G401 (cell line): ENCODE data around the gene EIF4G2. TPM values are rescaled to one million over a fixed set of nuclear protein-coding genes. Genes with fewer than 3 reads are reported as not detected.

Experiments
- DNase-seq: peaks from one replicate; pipeline ENCODE4 v3.0.0-alpha.2; 2015; ENCODE audit warnings: low spot score
- in situ Hi-C: cut with HindIII; loops from 2 replicates; pipeline ENCODE4 v1.10.0; 2016; ENCODE audit warnings: low sequenced_read_pairs, mixed read lengths
- total RNA-seq: library from RNA; depleted of rRNA; stranded (reverse); fragments of >200 nt; shearing (Covaris generic); gene quantifications from 2 replicates; pipeline ENCODE4 v1.2.3, GENCODE V29; 2014

EIF4G2 gene
- total RNA-seq, 1 experiment from 2014 or later: 772 TPM

DNA sequence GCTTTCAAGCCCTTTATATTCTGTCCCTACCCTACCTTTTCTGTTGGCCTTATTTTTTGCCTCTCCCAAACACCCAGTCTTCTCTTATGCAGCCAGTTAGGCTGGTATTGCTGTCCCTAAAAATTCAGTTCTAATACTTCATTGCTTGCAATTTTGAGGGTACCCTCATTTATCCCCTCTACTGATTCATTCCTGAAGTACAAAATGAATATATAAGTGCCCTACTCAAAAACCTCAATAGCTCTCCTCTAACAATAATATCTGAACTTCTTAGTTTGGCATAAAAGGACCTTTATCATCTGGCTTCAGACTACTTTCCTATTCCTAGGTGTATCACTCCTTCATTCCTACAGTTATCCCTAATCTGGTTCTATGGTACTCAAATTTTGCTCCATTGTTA is 5.2 kb upstream of the EIF4G2 start:
- in situ Hi-C loops: no loop called here
- no peak for DNase-seq

DNA sequence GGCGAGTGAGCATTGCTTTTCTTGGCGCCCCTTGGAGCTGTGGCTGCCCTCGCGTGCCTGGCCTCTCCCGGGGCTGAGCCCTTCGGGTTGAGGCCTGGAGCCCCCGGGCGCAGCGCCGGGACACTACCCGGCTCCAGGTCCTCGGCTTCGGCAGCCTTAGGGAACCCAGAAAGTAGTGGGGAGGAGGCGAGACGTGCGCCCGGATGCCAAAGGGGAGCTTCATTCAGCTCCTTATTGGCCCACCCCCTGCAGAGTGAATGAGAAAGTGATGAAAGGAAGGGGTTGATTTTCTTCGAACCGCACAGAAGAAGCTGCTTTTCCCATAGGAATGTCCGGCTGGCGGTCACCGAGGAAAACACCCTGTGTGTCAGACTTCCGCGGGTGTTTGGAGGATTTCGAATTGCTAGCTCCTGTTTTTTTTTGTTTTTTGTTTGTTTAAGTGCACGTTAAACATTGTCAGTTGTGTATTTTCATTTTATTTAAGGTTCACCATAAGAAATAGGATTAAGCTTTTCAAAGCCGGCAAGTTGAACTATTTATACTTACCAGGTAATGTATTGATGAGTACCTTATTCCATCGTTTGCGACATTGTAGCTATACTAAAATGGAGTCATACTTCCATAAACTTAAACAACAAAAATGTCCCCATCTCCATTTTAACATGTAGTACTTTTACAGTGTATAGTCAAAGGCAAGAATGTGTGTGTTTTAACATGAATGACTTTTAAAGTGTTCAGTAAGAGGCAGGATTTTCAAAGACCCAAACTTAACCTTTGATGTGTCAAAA is 841 bp upstream of the EIF4G2 start:
- in situ Hi-C loops: no loop called here
- peak; percentile 68 for DNase-seq

DNA sequence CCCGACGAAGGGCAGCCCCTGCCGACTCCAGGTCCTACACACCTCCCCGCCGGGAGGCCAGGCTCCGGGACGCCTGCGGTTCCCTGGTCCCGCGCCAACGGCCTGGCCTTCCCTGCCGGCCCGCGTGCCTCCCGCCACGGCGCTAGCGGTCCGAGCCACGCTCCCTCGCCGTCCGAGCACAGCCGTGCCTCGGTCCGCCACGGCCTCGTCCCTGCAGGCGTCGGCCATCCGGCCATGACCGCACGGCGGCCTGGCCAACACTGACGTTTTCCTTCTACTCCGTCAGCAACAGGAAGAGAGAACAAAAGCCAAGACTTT is 532 bp downstream of the EIF4G2 start:
- in situ Hi-C loops: no loop called here
- DNase-seq: no peak

DNA sequence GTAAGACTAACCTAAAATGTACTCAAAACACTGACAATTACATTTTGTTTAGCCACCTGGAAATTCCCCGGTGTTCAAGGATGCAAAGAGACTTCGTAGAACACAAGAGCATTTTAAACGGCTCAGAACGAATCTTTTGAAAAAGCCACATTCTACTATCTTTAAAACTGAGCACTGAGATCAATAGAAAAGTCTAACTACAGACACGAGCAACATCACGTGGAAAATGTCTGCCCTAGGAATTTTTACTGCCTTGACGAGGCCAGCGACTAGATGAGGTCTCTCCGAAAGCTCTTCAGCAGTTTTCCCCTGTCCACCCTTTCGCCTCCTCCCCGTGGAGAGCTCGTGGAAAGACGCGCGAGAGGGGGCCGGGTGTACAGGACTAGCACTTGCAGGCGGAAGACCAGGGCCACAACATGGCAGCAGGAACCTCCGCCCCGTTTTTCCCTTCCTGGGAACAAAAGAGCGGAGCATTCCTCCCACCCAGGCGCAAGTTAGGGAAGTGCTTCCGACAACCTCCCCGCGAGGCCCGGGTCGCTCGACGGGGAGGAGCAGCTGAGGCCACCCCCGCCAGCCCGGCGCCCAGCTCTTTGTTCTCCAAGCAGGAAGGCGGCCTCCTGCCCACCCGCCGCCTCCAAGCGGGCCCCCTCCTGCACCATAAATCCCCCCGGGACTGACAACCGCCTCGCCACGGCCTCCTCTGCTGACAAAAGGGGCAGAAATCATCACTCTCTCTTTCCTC is 1.1 kb downstream of the EIF4G2 start:
- in situ Hi-C loops: no loop called here
- peak; percentile 58 for DNase-seq

DNA sequence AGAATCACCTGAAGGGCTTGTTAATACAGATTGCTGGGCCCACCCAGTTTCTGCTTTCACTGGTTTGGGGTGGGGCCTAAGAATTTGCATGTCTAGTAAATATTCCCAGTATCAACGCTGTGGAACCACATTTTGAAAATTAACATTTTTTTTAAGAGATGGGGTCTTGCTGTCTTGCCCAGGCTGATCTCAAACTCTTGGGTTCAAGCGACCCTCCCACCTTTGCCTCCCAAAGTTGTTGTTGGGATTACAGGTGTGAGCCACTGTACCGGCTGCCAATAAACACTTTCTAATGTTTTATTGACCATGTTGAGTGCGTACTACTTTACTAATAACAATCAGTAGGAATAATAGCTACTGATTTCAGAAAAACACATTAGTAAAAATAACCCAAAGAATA is 2.5 kb downstream of the EIF4G2 start:
- DNase-seq: no peak
- in situ Hi-C loops: no loop called here

DNA sequence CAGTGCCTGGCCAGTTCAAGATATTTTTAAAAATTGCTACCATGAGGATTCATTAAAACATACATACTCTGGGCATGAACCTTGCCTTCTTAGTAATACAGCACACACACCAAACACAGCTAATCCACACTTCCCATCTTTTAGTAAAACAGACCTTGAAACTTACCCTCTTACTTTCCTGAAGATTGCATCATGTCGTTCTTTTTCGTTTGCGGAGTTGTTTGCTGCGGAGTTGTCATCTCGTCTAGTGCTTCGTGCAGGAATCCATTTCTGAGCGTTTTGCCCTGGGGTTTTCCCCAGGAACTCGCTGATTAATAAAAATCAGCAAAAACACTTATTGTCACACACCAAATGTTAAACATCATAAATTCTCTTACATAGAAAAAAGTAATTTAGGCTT is 3.0 kb downstream of the EIF4G2 start:
- in situ Hi-C loops: no loop called here
- DNase-seq: no peak

DNA sequence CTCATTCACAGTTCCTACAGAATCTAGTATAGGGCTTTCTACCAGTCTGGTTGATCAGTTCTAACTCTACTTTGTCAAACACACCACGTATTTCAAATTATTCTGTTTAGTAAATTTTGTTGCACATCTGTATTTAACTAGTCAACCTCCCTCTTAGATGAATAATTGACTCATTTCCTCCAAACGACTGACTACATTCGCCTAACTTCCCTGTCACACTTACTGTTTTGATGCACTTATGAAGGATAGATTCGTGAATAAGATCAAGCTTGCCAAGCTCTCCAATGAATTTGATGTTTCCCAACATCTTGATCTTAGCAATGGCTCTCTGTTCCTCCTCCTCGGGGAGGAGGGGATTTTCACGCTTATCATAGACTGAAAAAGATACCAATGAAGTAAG is 5.0 kb downstream of the EIF4G2 start:
- in situ Hi-C loops: no loop called here
- DNase-seq: no peak

DNA sequence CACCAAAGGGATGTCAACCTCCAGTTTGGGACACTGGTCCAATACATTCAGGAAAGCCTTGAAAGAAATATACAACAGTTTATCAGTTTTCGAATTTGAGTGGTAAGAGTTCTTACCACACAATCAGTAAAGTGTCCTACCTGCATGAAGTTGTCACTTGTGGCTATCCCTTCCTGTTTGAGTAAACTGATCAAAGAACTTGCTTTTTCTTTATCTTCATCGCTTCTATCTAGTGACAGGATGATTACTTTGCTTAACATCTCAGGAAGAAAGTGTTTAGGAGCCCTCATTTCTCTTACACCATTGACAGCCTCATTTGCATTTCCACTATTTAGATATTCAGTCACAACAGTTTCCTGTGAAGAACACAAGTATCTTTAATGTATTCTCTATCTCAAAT is 8.4 kb downstream of the EIF4G2 start:
- in situ Hi-C loops: no loop called here
- DNase-seq: no peak

DNA sequence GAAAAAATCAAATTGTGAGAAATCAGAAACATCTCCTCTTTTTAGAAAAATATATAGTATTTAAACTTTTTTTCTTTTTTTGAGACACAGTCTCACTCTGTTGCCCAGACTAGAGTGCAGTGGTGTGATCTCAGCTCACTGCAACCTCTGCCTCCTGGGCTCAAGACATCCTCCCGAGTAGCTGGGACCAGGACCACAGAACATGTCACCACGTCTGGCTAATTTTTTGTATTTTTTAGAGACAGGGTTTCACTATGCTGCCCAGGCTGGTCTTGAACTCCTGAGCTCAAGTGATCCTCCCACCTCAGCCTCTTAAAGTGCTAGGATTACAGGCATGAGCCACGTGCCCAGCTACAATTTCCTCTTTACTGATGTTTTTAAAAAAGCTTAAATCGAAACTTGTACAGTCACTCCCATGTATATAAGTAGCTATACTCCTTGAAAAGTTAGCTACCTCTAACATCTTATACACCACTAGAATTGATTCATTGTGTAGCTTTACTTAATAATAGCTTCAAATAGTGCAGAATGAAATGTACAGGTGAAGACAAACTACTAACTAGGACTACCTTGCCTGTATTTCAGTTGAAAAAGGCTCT is 10.3 kb downstream of the EIF4G2 start:
- in situ Hi-C loops: no loop called here
- DNase-seq: no peak

DNA sequence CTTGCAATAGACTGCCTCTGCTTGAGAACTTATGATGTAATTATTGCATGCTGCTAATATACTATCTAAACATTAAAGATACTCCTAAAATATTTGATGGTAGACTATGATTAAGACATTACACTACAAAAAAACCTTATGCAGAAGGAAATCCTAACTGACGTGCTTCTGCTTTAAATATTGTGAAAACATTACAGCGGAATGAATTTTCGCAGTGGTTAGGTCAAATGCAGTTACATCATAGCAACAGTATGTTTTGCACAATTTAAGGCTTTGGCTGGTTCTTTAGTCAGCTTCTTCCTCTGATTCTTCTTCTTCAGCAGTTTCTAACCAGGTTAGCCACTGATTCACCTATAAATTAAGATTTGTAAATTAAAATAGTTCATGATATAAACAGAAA is 11.2 kb downstream of the EIF4G2 start:
- DNase-seq: no peak
- in situ Hi-C loops: no loop called here

DNA sequence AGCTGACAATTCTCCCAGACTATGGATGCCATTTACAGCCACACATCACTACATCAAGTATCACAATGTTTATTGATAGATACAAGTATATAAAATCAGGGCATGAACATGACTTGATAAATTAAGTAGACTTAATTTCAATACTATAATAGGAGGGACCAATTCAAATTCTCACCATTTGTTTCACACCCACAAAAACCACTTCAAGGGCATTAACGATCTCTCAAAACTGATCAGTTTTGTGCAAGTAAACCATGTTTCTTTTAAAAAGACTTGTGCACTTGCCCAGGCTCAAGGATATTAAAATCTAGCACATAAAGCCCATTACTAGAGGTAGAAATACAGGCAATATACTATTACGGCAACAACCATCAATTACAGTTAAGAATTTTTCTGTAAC is 11.7 kb downstream of the EIF4G2 start:
- in situ Hi-C loops: no loop called here
- no peak for DNase-seq

DNA sequence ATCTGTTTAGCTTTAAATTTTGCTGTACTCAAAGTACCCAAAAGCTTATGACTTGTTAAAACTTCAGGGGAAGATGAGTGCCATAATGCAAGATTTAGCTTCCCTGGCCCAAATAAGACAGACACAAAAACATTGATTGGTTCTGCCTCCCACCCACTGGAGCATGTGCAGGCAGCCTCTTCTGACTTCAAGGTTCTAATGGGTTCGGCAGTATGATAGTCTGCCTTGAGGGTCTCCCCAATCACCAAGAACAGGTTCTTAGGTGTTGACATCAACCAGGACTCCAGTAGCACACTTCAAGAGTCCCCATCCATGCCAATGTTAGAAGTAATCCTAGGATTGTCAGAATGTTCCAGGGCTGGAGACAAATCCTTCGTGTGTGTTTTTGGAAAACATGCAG is 12.5 kb downstream of the EIF4G2 start:
- in situ Hi-C loops: no loop called here
- DNase-seq: peak; percentile 24

DNA sequence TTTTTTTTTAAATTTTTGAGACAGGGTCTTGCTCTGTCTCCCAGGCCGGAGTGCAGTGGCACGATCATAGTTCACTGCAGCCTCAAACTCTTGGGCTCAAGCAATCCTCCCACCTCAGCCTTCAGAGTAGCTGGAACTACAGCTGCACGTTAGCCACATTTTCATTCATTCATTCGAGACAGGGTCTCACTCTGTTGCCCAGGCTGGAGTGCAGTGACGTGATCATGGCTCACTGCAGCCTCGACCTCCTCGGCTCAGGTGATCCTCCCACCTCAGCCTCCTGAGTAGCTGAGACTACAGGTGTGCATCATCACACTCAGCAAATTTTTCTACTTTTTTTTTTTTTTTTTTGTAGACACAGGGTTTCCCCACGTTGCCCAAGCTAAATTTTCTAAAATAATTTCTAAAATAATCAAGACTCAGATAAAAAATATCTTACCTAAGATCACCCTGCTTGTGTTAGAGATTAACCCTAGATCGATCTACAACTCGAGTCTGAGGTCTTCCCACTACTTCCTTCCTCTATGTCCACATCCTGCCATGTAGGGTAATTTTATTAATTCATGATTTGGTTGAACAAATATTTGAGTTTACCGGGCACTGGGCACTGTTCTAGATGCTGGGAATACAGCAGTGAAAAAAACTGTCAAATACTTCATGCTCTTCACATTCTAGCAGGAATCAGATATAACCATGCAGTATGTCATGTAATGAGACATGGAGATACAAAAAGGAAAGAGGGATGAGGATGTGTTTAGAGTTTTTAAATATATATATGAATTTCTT is 15.1 kb downstream of the EIF4G2 start:
- in situ Hi-C loops: no loop called here
- DNase-seq: no peak

DNA sequence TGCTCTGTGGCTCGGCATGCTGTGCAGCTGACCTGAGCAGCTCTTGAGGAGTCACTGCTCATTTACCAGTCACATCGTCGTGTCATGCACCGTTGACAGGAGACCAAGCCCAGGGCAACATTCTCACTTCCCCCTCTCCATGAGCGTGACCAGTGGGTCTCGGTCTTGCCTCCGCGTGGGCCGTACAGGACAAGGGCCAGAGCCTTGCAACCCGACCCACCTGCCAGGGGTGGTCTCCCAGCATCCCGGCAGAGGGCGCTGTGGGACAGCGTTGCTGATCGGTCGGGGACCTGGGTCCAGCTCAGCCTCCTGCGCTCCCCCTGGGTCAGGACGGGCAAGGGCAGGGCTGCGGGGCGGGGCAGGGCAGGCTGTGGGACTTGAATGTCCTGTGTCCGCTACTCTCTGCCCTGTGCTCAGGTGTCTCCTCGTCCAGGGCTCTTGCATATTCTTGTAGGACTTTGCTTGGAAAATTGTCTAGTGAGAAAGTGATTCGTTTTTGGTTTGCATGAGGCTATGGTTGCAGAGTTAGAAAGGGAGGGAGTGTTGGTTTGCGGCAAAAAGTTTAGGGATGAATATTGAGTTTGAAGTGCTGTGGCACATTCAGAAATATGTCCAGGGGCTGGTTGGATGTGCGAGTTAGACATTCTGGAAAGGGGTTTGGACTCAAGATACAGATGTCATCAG is 16.2 kb downstream of the EIF4G2 start:
- peak; percentile 66 for DNase-seq
- in situ Hi-C loops: no loop called here

DNA sequence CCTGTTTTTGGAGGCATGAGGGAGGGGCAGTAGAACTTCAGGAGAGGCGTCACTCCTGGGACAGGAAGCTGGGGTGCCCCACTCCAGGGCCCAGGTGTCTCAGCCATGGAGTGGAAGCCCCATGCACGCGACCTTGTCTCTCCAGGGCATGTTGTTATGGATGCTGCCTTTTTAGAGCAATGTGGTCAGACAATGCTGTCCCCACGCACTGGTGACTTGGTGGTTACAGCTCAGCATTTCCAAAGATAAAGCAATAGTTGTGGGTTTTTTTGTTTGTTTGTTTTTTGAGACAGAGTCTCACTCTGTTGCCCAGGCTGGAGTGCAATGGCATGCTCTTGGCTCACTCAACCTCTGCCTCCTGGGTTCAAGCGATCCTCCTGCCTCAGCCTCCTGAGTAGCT is 22.3 kb downstream of the EIF4G2 start:
- DNase-seq: no peak
- in situ Hi-C loops: no loop called here

DNA sequence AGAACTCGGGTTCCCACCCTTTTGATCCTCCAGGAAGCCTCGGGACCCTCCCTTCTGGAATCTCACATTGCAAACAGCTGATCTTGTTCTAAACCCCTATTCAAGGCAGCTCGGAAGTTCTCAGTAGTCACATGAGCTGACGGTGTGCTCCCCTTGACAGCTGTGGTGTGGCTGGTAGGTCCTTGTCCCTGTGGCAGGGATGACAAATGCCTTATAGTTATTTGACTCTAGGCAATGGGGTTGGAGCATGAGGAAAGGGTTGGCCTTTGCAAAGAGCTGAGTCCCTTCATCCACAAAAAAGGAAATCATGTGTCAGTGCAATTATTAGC is 23.6 kb downstream of the EIF4G2 start:
- in situ Hi-C loops: no loop called here
- DNase-seq: no peak

DNA sequence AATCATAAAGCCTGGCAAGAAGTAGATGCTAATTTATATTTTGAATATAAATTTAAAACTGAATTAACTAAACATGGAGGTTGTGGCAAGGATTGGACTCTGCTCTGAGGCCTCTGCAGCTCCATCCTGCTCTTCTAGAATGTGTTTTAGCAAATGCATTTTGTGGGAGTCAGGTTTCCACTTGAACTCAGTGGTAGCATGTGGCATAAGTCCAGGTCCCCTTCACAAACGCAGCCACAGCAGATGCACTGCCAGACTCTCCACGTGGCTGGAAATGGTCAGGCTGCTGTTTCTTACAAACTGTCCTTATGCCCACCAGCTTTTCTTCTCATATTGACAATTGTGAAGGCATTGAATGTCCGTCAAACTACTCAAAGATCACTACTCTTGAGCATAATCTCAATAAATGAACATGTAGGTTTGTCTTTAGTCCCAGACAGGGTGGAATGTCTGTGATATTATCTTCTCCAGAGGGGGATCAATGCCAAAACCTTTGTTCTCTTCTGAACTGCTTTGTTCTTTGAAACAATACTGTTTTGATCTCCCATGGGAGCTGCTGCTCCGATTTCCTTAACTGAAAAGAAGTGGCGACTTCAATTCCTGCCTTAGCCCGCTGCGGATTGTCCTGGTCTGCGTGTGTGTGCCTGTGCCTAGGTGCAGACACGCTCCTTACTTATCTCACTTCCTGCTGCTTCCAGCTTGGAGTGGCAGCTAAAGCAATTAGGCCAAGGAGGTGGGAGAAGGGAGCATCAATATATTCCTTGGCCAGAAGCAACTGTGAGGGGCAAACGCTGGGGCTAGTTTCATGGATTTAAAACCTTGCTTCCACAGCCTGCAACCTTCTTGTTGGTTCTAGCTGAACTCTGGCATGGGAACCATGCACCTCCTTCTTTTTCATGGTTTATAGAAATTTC is 24.2 kb downstream of the EIF4G2 start:
- in situ Hi-C loops: no loop called here
- no peak for DNase-seq

DNA sequence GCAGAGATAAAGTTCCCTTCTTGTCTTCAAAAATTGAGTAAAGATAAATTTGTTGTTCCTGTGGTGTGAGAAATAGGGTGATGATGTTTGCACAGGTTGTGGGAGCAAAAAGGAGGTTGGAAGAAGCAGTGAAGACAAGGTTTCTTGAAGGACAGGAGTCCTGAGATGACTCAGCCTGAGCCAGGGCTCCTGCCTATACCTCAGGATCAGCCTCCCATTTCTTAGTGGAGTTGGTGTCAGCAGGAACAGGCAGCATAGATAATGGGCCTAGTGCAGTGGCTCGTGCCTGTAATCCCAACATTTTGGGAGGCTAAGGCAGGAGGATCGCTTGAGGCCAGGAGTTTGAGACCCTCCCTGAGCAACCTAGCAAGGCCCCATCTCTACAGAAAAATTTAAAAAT is 28.7 kb downstream of the EIF4G2 start:
- in situ Hi-C loops: no loop called here
- no peak for DNase-seq

DNA sequence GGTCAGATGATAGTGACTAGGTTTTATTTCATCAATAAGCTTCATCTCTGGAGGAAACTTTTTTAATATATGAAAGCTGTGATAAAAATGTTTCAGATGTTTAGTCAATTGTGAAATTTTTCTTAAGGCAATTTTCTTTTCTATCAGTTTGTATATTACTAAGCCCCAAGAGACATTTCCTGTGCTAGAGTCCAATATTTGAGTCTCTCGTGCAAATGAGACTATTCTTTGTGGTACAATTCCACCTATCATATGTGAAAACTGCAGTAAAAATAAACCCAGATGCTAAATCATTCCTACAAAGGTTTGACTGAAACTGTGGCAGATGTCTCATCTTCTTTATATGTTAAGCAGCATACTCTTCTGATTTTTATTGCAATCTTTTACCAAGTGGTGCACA is 29.6 kb downstream of the EIF4G2 start:
- no peak for DNase-seq
- in situ Hi-C loops: no loop called here
